GM03348 (cell line): ENCODE results near the gene PPM1H.
"Not testable (repeated sequence)": the region's sequence is repeated elsewhere in the genome, so short reads cannot be mapped to it uniquely, and the experiment has no call there.

Experiments used
- DNase-seq: peaks from one replicate; pipeline ENCODE4 v3.0.0; 2012; ENCODE audit warnings: low spot score

The PPM1H gene

GRCh38 chr12:62766496-62766895, 168.5 kb downstream of the PPM1H start:
- DNase-seq, result no peak

GRCh38 chr12:62763861-62764645, 170.9 kb downstream of the PPM1H start:
- peak; percentile 46 for DNase-seq

GRCh38 chr12:62763312-62763711, 171.6 kb downstream of the PPM1H start:
- no peak for DNase-seq

- no peak for DNase-seq
Measured at GRCh38 chr12:62762645-62763044, 172.3 kb downstream of the PPM1H start.

- DNase-seq, result peak; percentile 49
Measured at GRCh38 chr12:62761658-62762057, 173.3 kb downstream of the PPM1H start.

- no peak for DNase-seq
Measured at GRCh38 chr12:62760779-62761178, 174.2 kb downstream of the PPM1H start.

GRCh38 chr12:62760341-62760740, 174.6 kb downstream of the PPM1H start:
- not testable (repeated sequence) for DNase-seq

GRCh38 chr12:62758216-62758615, 176.7 kb downstream of the PPM1H start:
- DNase-seq, result no peak

- no peak for DNase-seq
Measured at GRCh38 chr12:62757048-62757447, 177.9 kb downstream of the PPM1H start.

- no peak for DNase-seq
Measured at GRCh38 chr12:62754706-62755105, 180.2 kb downstream of the PPM1H start.

- no peak for DNase-seq
Measured at GRCh38 chr12:62751810-62752155, 183.2 kb downstream of the PPM1H start.

GRCh38 chr12:62750941-62751809, 183.8 kb downstream of the PPM1H start:
- DNase-seq, result no peak

- DNase-seq, result no peak
Measured at GRCh38 chr12:62749586-62749985, 185.4 kb downstream of the PPM1H start.

- DNase-seq, result no peak
Measured at GRCh38 chr12:62748941-62749468, 185.9 kb downstream of the PPM1H start.

GRCh38 chr12:62744551-62744950, 190.4 kb downstream of the PPM1H start:
- DNase-seq, result no peak

- no peak for DNase-seq
Measured at GRCh38 chr12:62739266-62740015, 195.5 kb downstream of the PPM1H start.

GRCh38 chr12:62738616-62739015, 196.3 kb downstream of the PPM1H start:
- no peak for DNase-seq

GRCh38 chr12:62738105-62738504, 196.8 kb downstream of the PPM1H start:
- DNase-seq, result peak; percentile 20

GRCh38 chr12:62737615-62738014, 197.3 kb downstream of the PPM1H start:
- no peak for DNase-seq

GRCh38 chr12:62737188-62737587, 197.8 kb downstream of the PPM1H start:
- no peak for DNase-seq

GRCh38 chr12:62736596-62736995, 198.4 kb downstream of the PPM1H start:
- no peak for DNase-seq

GRCh38 chr12:62732861-62733427, 202.0 kb downstream of the PPM1H start:
- peak; percentile 81 for DNase-seq
